HEK293 (cell line): Measurements from ENCODE around the gene SEC16A.
"Not testable (repeated sequence)": the region's sequence is repeated elsewhere in the genome, so short reads cannot be mapped to it uniquely, and the experiment has no call there.

ENCODE experiments used
- CTCF ChIA-PET: fragments of 350-600 bp; formaldehyde crosslinking; extraction: SDS; loops from one replicate; lab custom pipeline; 2021; ENCODE audit warnings: antibody characterized with exemption; lab: Yijun Ruan, JAX
- POLR2A ChIA-PET: fragments of 300-600 bp; formaldehyde crosslinking; extraction: SDS; loops from one replicate; lab custom pipeline; 2020; ENCODE audit warnings: antibody characterized with exemption, inconsistent platforms; lab: Yijun Ruan, JAX
- H3K27ac ChIP-seq: fragments of 200-500 bp; sonication (Bioruptor generic); 2 replicates; pipeline ENCODE4 v1.5.1; 2014; ENCODE audit warnings: low read depth, low read length, control low read depth, inconsistent platforms; ENCODE audit errors: extremely low read depth
- H3K36me3 ChIP-seq, 2 experiments: fragments of 200-500 bp in 1 of 2; sonication (Bioruptor generic) in 1 of 2; 1 replicate in 1 of 2; 2 replicates in 1 of 2; pipeline ENCODE4 v1.5.1; 2014 to 2017; ENCODE audit warnings: inconsistent platforms in 2 of 2, low read length in 2 of 2; ENCODE audit not compliant: control insufficient read depth in 2 of 2, insufficient read depth in 1 of 2
- H3K4me1 ChIP-seq: fragments of 200-500 bp; sonication (Bioruptor generic); 2 replicates; pipeline ENCODE4 v1.5.1; 2014; ENCODE audit warnings: mild to moderate bottlenecking, low read length, inconsistent platforms; ENCODE audit not compliant: control insufficient read depth, insufficient read depth
- H3K4me3 ChIP-seq: 2 replicates; pipeline ENCODE4 v1.5.1; 2011; ENCODE audit warnings: low read depth, mild to moderate bottlenecking, control low read depth, low read length, moderate library complexity
- H3K9me3 ChIP-seq: fragments of 200-500 bp; sonication (Bioruptor generic); 2 replicates; pipeline ENCODE4 v1.5.1; 2014; ENCODE audit warnings: low read depth, low read length, inconsistent platforms; ENCODE audit not compliant: control insufficient read depth, insufficient read depth
- ATF2 ChIP-seq: fragments of 450-650 bp; formaldehyde crosslinking; IDR thresholded peaks from 2 replicates; pipeline ENCODE4 v1.5.1; 2016; ENCODE audit warnings: missing biosample characterization, missing genetic modification characterization, low read depth
- EGR2 ChIP-seq: fragments of 450-650 bp; formaldehyde crosslinking; IDR thresholded peaks from 2 replicates; pipeline ENCODE4 v1.5.1; 2016; ENCODE audit warnings: low read depth, missing biosample characterization, missing genetic modification characterization
- ELK4 ChIP-seq: IDR thresholded peaks from 2 replicates; pipeline ENCODE4 v1.6.1; 2011; ENCODE audit warnings: mild to moderate bottlenecking, low read depth, low read length, borderline replicate concordance
- HOXD13 ChIP-seq: sonication (generic); formaldehyde crosslinking; IDR thresholded peaks from 2 replicates; pipeline ENCODE4 v1.8.0; 2022; ENCODE audit warnings: missing genetic modification reagents, borderline replicate concordance
- KLF1 ChIP-seq: fragments of 450-650 bp; formaldehyde crosslinking; IDR thresholded peaks from 2 replicates; pipeline ENCODE4 v1.5.1; 2016; ENCODE audit warnings: missing biosample characterization, missing genetic modification characterization
- MEIS1 ChIP-seq: sonication (generic); formaldehyde crosslinking; IDR thresholded peaks from 2 replicates; pipeline ENCODE4 v1.8.1; 2022; ENCODE audit warnings: missing genetic modification reagents, mild to moderate bottlenecking, borderline replicate concordance
- PRDM10 ChIP-seq: fragments of 450-650 bp; formaldehyde crosslinking; IDR thresholded peaks from 2 replicates; pipeline ENCODE4 v1.5.1; 2016; ENCODE audit warnings: missing biosample characterization, missing genetic modification characterization
- ZBTB10 ChIP-seq: fragments of 450-650 bp; formaldehyde crosslinking; IDR thresholded peaks from 2 replicates; pipeline ENCODE4 v1.5.1; 2016; ENCODE audit warnings: missing biosample characterization, missing genetic modification characterization
- ZNF112 ChIP-seq: fragments of 450-650 bp; formaldehyde crosslinking; IDR thresholded peaks from 2 replicates; pipeline ENCODE4 v1.5.0; 2017; ENCODE audit warnings: missing biosample characterization, missing genetic modification characterization
- ZNF174 ChIP-seq: fragments of 450-650 bp; formaldehyde crosslinking; IDR thresholded peaks from 2 replicates; pipeline ENCODE4 v1.5.0; 2017; ENCODE audit warnings: missing biosample characterization, mild to moderate bottlenecking, missing genetic modification characterization
- ZNF175 ChIP-seq: fragments of 450-650 bp; formaldehyde crosslinking; IDR thresholded peaks from 2 replicates; pipeline ENCODE4 v1.5.1; 2016; ENCODE audit warnings: missing biosample characterization, missing genetic modification characterization
- ZNF19 ChIP-seq: fragments of 450-650 bp; formaldehyde crosslinking; IDR thresholded peaks from 2 replicates; pipeline ENCODE4; 2016; ENCODE audit warnings: missing biosample characterization, missing genetic modification characterization, low read depth
- ZNF211 ChIP-seq: fragments of 450-650 bp; formaldehyde crosslinking; IDR thresholded peaks from 2 replicates; pipeline ENCODE4 v1.5.1; 2016; ENCODE audit warnings: low read depth, missing biosample characterization, missing genetic modification characterization
- ZNF24 ChIP-seq: fragments of 450-650 bp; formaldehyde crosslinking; IDR thresholded peaks from 2 replicates; pipeline ENCODE4 v1.5.1; 2016; ENCODE audit warnings: missing biosample characterization, missing genetic modification characterization
- ZNF280C ChIP-seq: fragments of 450-650 bp; formaldehyde crosslinking; IDR thresholded peaks from 2 replicates; pipeline ENCODE4 v1.5.1; 2016; ENCODE audit warnings: missing biosample characterization, missing genetic modification characterization
- ZNF521 ChIP-seq: fragments of 450-650 bp; formaldehyde crosslinking; IDR thresholded peaks from 2 replicates; pipeline ENCODE4 v1.5.1; 2017; ENCODE audit warnings: missing biosample characterization, mild to moderate bottlenecking, missing genetic modification characterization
- ZNF580 ChIP-seq: fragments of 450-650 bp; formaldehyde crosslinking; IDR thresholded peaks from 2 replicates; pipeline ENCODE4 v1.5.1; 2016; ENCODE audit warnings: missing biosample characterization, missing genetic modification characterization
- ZNF843 ChIP-seq: fragments of 450-650 bp; formaldehyde crosslinking; IDR thresholded peaks from 2 replicates; pipeline ENCODE4 v1.5.1; 2016; ENCODE audit warnings: missing biosample characterization, missing genetic modification characterization
- ZSCAN4 ChIP-seq: fragments of 450-650 bp; formaldehyde crosslinking; IDR thresholded peaks from 2 replicates; pipeline ENCODE4 v1.5.1; 2017; ENCODE audit warnings: missing biosample characterization, missing genetic modification characterization

Gene SEC16A

GRCh38 chr9:136405904-136406303, 76.9 kb downstream of the SEC16A start:
- H3K4me1 ChIP-seq, H3K27ac ChIP-seq, H3K4me3 ChIP-seq, H3K9me3 ChIP-seq, CTCF ChIA-PET: not testable (repeated sequence)
- H3K36me3 ChIP-seq: peaks cover 10 to 68% of the 10 kb centered on the region in 2 experiments; a peak in 2 of 3 replicates
- POLR2A ChIA-PET: interaction anchor here (0.6 to 1.0 kb wide), 3 partner anchors 19 to 266 kb away, joined by 3 to 7 read pairs (median 3); no protein-coding TSS in a partner anchor
- TF ChIP-seq EGR2 (tag by site-specific recombination): peak; percentile 57; the same call in 1 of the 2 replicates

GRCh38 chr9:136405481-136405880, 77.4 kb downstream of the SEC16A start:
- Histone ChIP-seq H3K36me3 (peaks cover 10 to 68% of the 10 kb centered on the region in 2 experiments; a peak in 2 of 3 replicates), H3K27ac (no peak overlapping the region), H3K4me3 (no peak overlapping the region), H3K4me1 (no peaks in the 10 kb centered on the region), H3K9me3 (no peaks in the 10 kb centered on the region)
- ChIA-PET POLR2A (interaction anchor here (0.6 kb wide), 1 partner anchor 266 kb away, joined by 3 read pairs; no protein-coding TSS in a partner anchor), CTCF (no interaction called here)
- TF ChIP-seq ZNF24 (tag by site-specific recombination): no peak
- no peak for TF ChIP-seq PRDM10
- no peak for TF ChIP-seq ZNF175 (tag by site-specific recombination)
- no peak for TF ChIP-seq ZBTB10 (tag by site-specific recombination)
- TF ChIP-seq ZNF843 (tag by site-specific recombination): no peak
- TF ChIP-seq ZNF174: no peak
- TF ChIP-seq ZNF280C (tag by site-specific recombination): no peak
- no peak for TF ChIP-seq ZNF211 (tag by site-specific recombination)
- TF ChIP-seq ZSCAN4: no peak
- no peak for TF ChIP-seq HOXD13 (CRISPR knock-in tag)

GRCh38 chr9:136404801-136405136, 78.1 kb downstream of the SEC16A start:
- CTCF ChIA-PET: no interaction called here
- POLR2A ChIA-PET: no interaction called here
- Histone ChIP-seq H3K4me3 (no peak overlapping the region), H3K27ac (no peak overlapping the region), H3K9me3 (no peaks in the 10 kb centered on the region), H3K36me3 (peaks cover 10 to 68% of the 10 kb centered on the region in 2 experiments; a peak in 2 of 3 replicates), H3K4me1 (no peaks in the 10 kb centered on the region)
- TF ChIP-seq KLF1 (tag by site-specific recombination) (no peak), ZNF580 (tag by site-specific recombination) (no peak), ZNF19 (tag by site-specific recombination) (no peak), ELK4 (no peak), MEIS1 (CRISPR knock-in tag) (no peak), ZNF521 (tag by site-specific recombination) (no peak), ZNF112 (tag by site-specific recombination) (no peak), ATF2 (tag by site-specific recombination) (no peak)
